ENCODE results near the gene CAPS. TPM values are rescaled to one million over a fixed set of nuclear protein-coding genes. Genes with fewer than 3 reads are reported as not detected.
A peak's percentile ranks its signal among the peaks of the same experiment; 100 is the strongest.

The CAPS gene
- total RNA-seq, 2 experiments from 2014 or later = 25.0 to 28.8 TPM

- POLR2A ChIA-PET = no interaction called here
- Mint-ChIP-seq H3K27me3 (no peaks in the 10 kb centered on the region), H3K36me3 (peaks cover 3% of the 10 kb centered on the region), H3K4me1 (peaks cover 7% of the 10 kb centered on the region), H3K9me3 (no peaks in the 10 kb centered on the region), H3K27ac (no peak overlapping the region), H3K4me3 (no peak overlapping the region)
- no peak for ATAC-seq (ENCODE audit: low read depth)
- no peak for DNase-seq
These were observed 26.5 kb downstream of the CAPS start for GRCh38 chr19:5940260-5941208.

- H3K27me3 Mint-ChIP-seq = no peaks in the 10 kb centered on the region
- H3K4me3 Mint-ChIP-seq = no peak overlapping the region
- H3K9me3 Mint-ChIP-seq = no peaks in the 10 kb centered on the region
- ATAC-seq (ENCODE audit: low read depth) = no peak
- no peak overlapping the region for H3K27ac Mint-ChIP-seq
- DNase-seq = no peak
- H3K4me1 Mint-ChIP-seq = peaks cover 7% of the 10 kb centered on the region
- no peaks in the 10 kb centered on the region for H3K36me3 Mint-ChIP-seq
- POLR2A ChIA-PET = interaction anchor here (1.2 kb wide), 1 partner anchor 11 kb away, joined by 5 read pairs; no protein-coding TSS in a partner anchor
These were observed 27.6 kb downstream of the CAPS start for GRCh38 chr19:5941673-5942072.

GRCh38 chr19:5943045-5943444, 29.0 kb downstream of the CAPS start:
- POLR2A ChIA-PET = no interaction called here
- H3K27me3 Mint-ChIP-seq = no peaks in the 10 kb centered on the region
- peaks cover 14% of the 10 kb centered on the region for H3K4me1 Mint-ChIP-seq
- peaks cover 5% of the 10 kb centered on the region for H3K36me3 Mint-ChIP-seq
- no peak for ATAC-seq (ENCODE audit: low read depth)
- peak overlapping the region; percentile 7 for H3K27ac Mint-ChIP-seq
- H3K4me3 Mint-ChIP-seq = no peak overlapping the region
- DNase-seq = no peak
- no peaks in the 10 kb centered on the region for H3K9me3 Mint-ChIP-seq

- Mint-ChIP-seq H3K36me3 (peaks cover 5% of the 10 kb centered on the region), H3K27ac (no peak overlapping the region), H3K4me1 (peaks cover 17% of the 10 kb centered on the region), H3K9me3 (no peaks in the 10 kb centered on the region), H3K27me3 (no peaks in the 10 kb centered on the region), H3K4me3 (no peak overlapping the region)
- ATAC-seq (ENCODE audit: low read depth) (no peak), DNase-seq (no peak)
- POLR2A ChIA-PET = no interaction called here
These were observed 29.6 kb downstream of the CAPS start for GRCh38 chr19:5943623-5944022.

GRCh38 chr19:5947435-5947834, 33.4 kb downstream of the CAPS start:
- no peak for DNase-seq
- Mint-ChIP-seq H3K27me3 (no peaks in the 10 kb centered on the region), H3K4me1 (peaks cover 52% of the 10 kb centered on the region), H3K27ac (peak overlapping the region; percentile 84), H3K4me3 (peak overlapping the region; percentile 19), H3K9me3 (no peaks in the 10 kb centered on the region), H3K36me3 (peaks cover 11% of the 10 kb centered on the region)
- no peak for ATAC-seq (ENCODE audit: low read depth)
- POLR2A ChIA-PET = interaction anchor here (0.9 kb wide), 1 partner anchor 14 kb away, joined by 4 read pairs; no protein-coding TSS in a partner anchor

- peaks cover 66% of the 10 kb centered on the region for H3K4me1 Mint-ChIP-seq
- DNase-seq (no peak), ATAC-seq (ENCODE audit: low read depth) (peak; percentile 35)
- no peaks in the 10 kb centered on the region for H3K9me3 Mint-ChIP-seq
- peak overlapping the region; percentile 56 for H3K4me3 Mint-ChIP-seq
- no peaks in the 10 kb centered on the region for H3K27me3 Mint-ChIP-seq
- POLR2A ChIA-PET = interaction anchor here (1.0 to 2.4 kb wide), 7 partner anchors 10 to 121 kb away, joined by 3 to 11 read pairs (median 4); partner anchors contain the start of genes NDUFA11 and RANBP3
- H3K36me3 Mint-ChIP-seq = peaks cover 11% of the 10 kb centered on the region
- peak overlapping the region; percentile 84 for H3K27ac Mint-ChIP-seq
These were observed 34.9 kb downstream of the CAPS start for GRCh38 chr19:5948752-5949564.

GRCh38 chr19:5949792-5950305, 35.8 kb downstream of the CAPS start:
- Mint-ChIP-seq H3K36me3 (peaks cover 15% of the 10 kb centered on the region), H3K9me3 (no peaks in the 10 kb centered on the region)
- POLR2A ChIA-PET = interaction anchor here (0.6 to 2.4 kb wide), 5 partner anchors 11 to 199 kb away, joined by 3 to 11 read pairs (median 4); partner anchors contain the start of gene RANBP3

GRCh38 chr19:5950741-5951140, 36.7 kb downstream of the CAPS start:
- H3K4me3 Mint-ChIP-seq = peak overlapping the region; percentile 56
- DNase-seq = no peak
- no peaks in the 10 kb centered on the region for H3K9me3 Mint-ChIP-seq
- peak overlapping the region; percentile 84 for H3K27ac Mint-ChIP-seq
- peaks cover 15% of the 10 kb centered on the region for H3K36me3 Mint-ChIP-seq
- H3K27me3 Mint-ChIP-seq = no peaks in the 10 kb centered on the region
- H3K4me1 Mint-ChIP-seq = peaks cover 70% of the 10 kb centered on the region
- POLR2A ChIA-PET = no interaction called here
- ATAC-seq (ENCODE audit: low read depth) = no peak

More at GRCh38 chr19:5949792-5950305, 35.8 kb downstream of the CAPS start:
- no peaks in the 10 kb centered on the region for H3K27me3 Mint-ChIP-seq
- DNase-seq (peak; percentile 57), ATAC-seq (ENCODE audit: low read depth) (peak; percentile 64)
- peaks cover 67% of the 10 kb centered on the region for H3K4me1 Mint-ChIP-seq
- peak overlapping the region; percentile 84 for H3K27ac Mint-ChIP-seq
- H3K4me3 Mint-ChIP-seq = peak overlapping the region; percentile 56

GRCh38 chr19:5951338-5951861, 37.3 kb downstream of the CAPS start:
- DNase-seq (no peak), ATAC-seq (ENCODE audit: low read depth) (no peak)
- no peaks in the 10 kb centered on the region for H3K27me3 Mint-ChIP-seq
- peak overlapping the region; percentile 61 for H3K27ac Mint-ChIP-seq
- H3K36me3 Mint-ChIP-seq = peaks cover 15% of the 10 kb centered on the region
- POLR2A ChIA-PET = interaction anchor here (1.4 kb wide), 1 partner anchor 9 kb away, joined by 4 read pairs; no protein-coding TSS in a partner anchor
- H3K4me3 Mint-ChIP-seq = no peak overlapping the region
- H3K9me3 Mint-ChIP-seq = no peaks in the 10 kb centered on the region
- peaks cover 75% of the 10 kb centered on the region for H3K4me1 Mint-ChIP-seq

GRCh38 chr19:5952193-5953029, 38.4 kb downstream of the CAPS start:
- Mint-ChIP-seq H3K27ac (peak overlapping the region; percentile 92), H3K27me3 (no peaks in the 10 kb centered on the region), H3K4me1 (peaks cover 73% of the 10 kb centered on the region), H3K4me3 (peak overlapping the region; percentile 74), H3K9me3 (no peaks in the 10 kb centered on the region), H3K36me3 (peaks cover 15% of the 10 kb centered on the region)
- POLR2A ChIA-PET = interaction anchor here (1.1 to 2.0 kb wide), 5 partner anchors 8 to 49 kb away, joined by 4 to 7 read pairs (median 5); partner anchors contain the start of genes NDUFA11 and VMAC
- ATAC-seq (ENCODE audit: low read depth) (no peak), DNase-seq (no peak)

- Mint-ChIP-seq H3K36me3 (peaks cover 12% of the 10 kb centered on the region), H3K27ac (peak overlapping the region; percentile 92)
- ATAC-seq (ENCODE audit: low read depth) = no peak
These were observed 39.1 kb downstream of the CAPS start for GRCh38 chr19:5953030-5953589.

More at GRCh38 chr19:5953030-5953589, 39.1 kb downstream of the CAPS start:
- POLR2A ChIA-PET = interaction anchor here (1.1 to 2.0 kb wide), 4 partner anchors 9 to 49 kb away, joined by 5 to 7 read pairs (median 5); partner anchors contain the start of genes NDUFA11 and VMAC
- no peak for DNase-seq
- Mint-ChIP-seq H3K9me3 (no peaks in the 10 kb centered on the region), H3K27me3 (no peaks in the 10 kb centered on the region), H3K4me1 (peaks cover 74% of the 10 kb centered on the region), H3K4me3 (peak overlapping the region; percentile 74)

All from activated naive CD8-positive, alpha-beta T cell treated with anti-CD3 and anti-CD28 coated beads, Interleukin-2, amount 10 ng/mL, durations not matched to agents 7 days and 5 days (primary cell).